ENCODE data around the gene PURA. TPM values are rescaled to one million over a fixed set of nuclear protein-coding genes. Genes with fewer than 3 reads are reported as not detected.

Gene PURA
- total and polyA plus RNA-seq, 2 experiments from 2014 or later: 10.7 to 30.6 TPM

- H3K4me3 ChIP-seq: no peak overlapping the region
- H3K27ac ChIP-seq: no peak overlapping the region
- H3K9ac ChIP-seq: no peak overlapping the region
- H3K9me2 ChIP-seq (ENCODE audit: insufficient read depth): no peaks in the 10 kb centered on the region
- 0 out of 2 replicates have a peak, but pooled peaks cover 19% of the 10 kb centered on the region for H4K20me1 ChIP-seq (ENCODE audit: insufficient read depth)
- H3K27me3 ChIP-seq (replicated peaks; ENCODE audit: insufficient read depth): no peaks in the 10 kb centered on the region
- H3K4me1 ChIP-seq (ENCODE audit: insufficient read depth): peaks cover 20% of the 10 kb centered on the region
- no peak overlapping the region for H3K4me2 ChIP-seq (ENCODE audit: unreplicated experiment)
- H3K36me3 ChIP-seq (ENCODE audit: low read depth): no peaks in the 10 kb centered on the region
- DNase-seq: no peak
- in situ Hi-C loops (cut with MboI): no loop called here
- 85 to 89% methylated on average over 4 of the region's 4 CpGs for WGBS, 2 experiments (ENCODE audit: low coverage in 1 of 2, low lambda C conversion rate in 2 of 2, missing lambda C conversion rate in 2 of 2)
- peaks cover 30% of the 10 kb centered on the region for H3F3A ChIP-seq (ENCODE audit: insufficient read depth)
- H3K79me2 ChIP-seq (ENCODE audit: insufficient read depth): peaks cover 84% of the 10 kb centered on the region
- H2AFZ ChIP-seq: no peak overlapping the region
- TF ChIP-seq EZH2 (IDR thresholded peaks at IDR 0.05; ENCODE audit: insufficient read depth, poor library complexity, severe bottlenecking) (no peak), EZH2phosphoT487 (IDR thresholded peaks at IDR 0.05; ENCODE audit: insufficient read depth, low read depth) (no peak)
- H3K9me3 ChIP-seq (ENCODE audit: low read depth): no peaks in the 10 kb centered on the region
These were observed 19.7 kb downstream of the PURA start for GRCh38 chr5:140133514-140134167.

- no peak overlapping the region for H3K9ac ChIP-seq
- H3K4me3 ChIP-seq: no peak overlapping the region
- H3K9me3 ChIP-seq (ENCODE audit: low read depth): no peaks in the 10 kb centered on the region
- H3F3A ChIP-seq (ENCODE audit: insufficient read depth): peaks cover 30% of the 10 kb centered on the region
- peaks cover 20% of the 10 kb centered on the region for H3K4me1 ChIP-seq (ENCODE audit: insufficient read depth)
- 0 out of 2 replicates have a peak, but pooled peaks cover 19% of the 10 kb centered on the region for H4K20me1 ChIP-seq (ENCODE audit: insufficient read depth)
- H3K36me3 ChIP-seq (ENCODE audit: low read depth): no peaks in the 10 kb centered on the region
- 99 to 100% methylated on average over 2 of the region's 2 CpGs for WGBS, 2 experiments (ENCODE audit: low coverage in 1 of 2, low lambda C conversion rate in 2 of 2, missing lambda C conversion rate in 2 of 2)
- no peaks in the 10 kb centered on the region for H3K27me3 ChIP-seq (replicated peaks; ENCODE audit: insufficient read depth)
- no peak overlapping the region for H3K4me2 ChIP-seq (ENCODE audit: unreplicated experiment)
- H3K79me2 ChIP-seq (ENCODE audit: insufficient read depth): peaks cover 84% of the 10 kb centered on the region
- H3K27ac ChIP-seq: no peak overlapping the region
- H2AFZ ChIP-seq: no peak overlapping the region
- TF ChIP-seq EZH2 (IDR thresholded peaks at IDR 0.05; ENCODE audit: insufficient read depth, poor library complexity, severe bottlenecking): no peak
- TF ChIP-seq EZH2phosphoT487 (IDR thresholded peaks at IDR 0.05; ENCODE audit: insufficient read depth, low read depth): no peak
- H3K9me2 ChIP-seq (ENCODE audit: insufficient read depth): no peaks in the 10 kb centered on the region
- no peak for DNase-seq
- in situ Hi-C loops (cut with MboI): no loop called here
These were observed 20.5 kb downstream of the PURA start for GRCh38 chr5:140134277-140134935.

GRCh38 chr5:140135127-140135526 lies 21.2 kb downstream of the PURA start:
- H3K4me3 ChIP-seq: no peak overlapping the region
- no peak overlapping the region for H3K9ac ChIP-seq
- H3K36me3 ChIP-seq (ENCODE audit: low read depth): no peaks in the 10 kb centered on the region
- no peak overlapping the region for H3K27ac ChIP-seq
- no peak for DNase-seq
- H3K27me3 ChIP-seq (replicated peaks; ENCODE audit: insufficient read depth): no peaks in the 10 kb centered on the region
- peaks cover 20% of the 10 kb centered on the region for H3K4me1 ChIP-seq (ENCODE audit: insufficient read depth)
- H3K9me2 ChIP-seq (ENCODE audit: insufficient read depth): no peaks in the 10 kb centered on the region
- peaks cover 30% of the 10 kb centered on the region for H3F3A ChIP-seq (ENCODE audit: insufficient read depth)
- in situ Hi-C loops (cut with MboI): no loop called here
- no peak overlapping the region for H3K4me2 ChIP-seq (ENCODE audit: unreplicated experiment)
- H2AFZ ChIP-seq: no peak overlapping the region
- H3K79me2 ChIP-seq (ENCODE audit: insufficient read depth): peaks cover 84% of the 10 kb centered on the region
- TF ChIP-seq EZH2phosphoT487 (IDR thresholded peaks at IDR 0.05; ENCODE audit: insufficient read depth, low read depth) (no peak), EZH2 (IDR thresholded peaks at IDR 0.05; ENCODE audit: insufficient read depth, poor library complexity, severe bottlenecking) (no peak)
- peaks cover 23% of the 10 kb centered on the region; the same call in 1 of the 2 replicates for H4K20me1 ChIP-seq (ENCODE audit: insufficient read depth)
- no peaks in the 10 kb centered on the region for H3K9me3 ChIP-seq (ENCODE audit: low read depth)

GRCh38 chr5:140136624-140137023 lies 22.7 kb downstream of the PURA start:
- Histone ChIP-seq H4K20me1 (ENCODE audit: insufficient read depth) (peaks cover 28% of the 10 kb centered on the region; the same call in 1 of the 2 replicates), H3K9ac (no peak overlapping the region), H3K36me3 (ENCODE audit: low read depth) (no peaks in the 10 kb centered on the region), H3K79me2 (ENCODE audit: insufficient read depth) (peaks cover 86% of the 10 kb centered on the region), H2AFZ (no peak overlapping the region), H3K9me3 (ENCODE audit: low read depth) (no peaks in the 10 kb centered on the region), H3K4me2 (ENCODE audit: unreplicated experiment) (no peak overlapping the region), H3K4me3 (no peak overlapping the region), H3F3A (ENCODE audit: insufficient read depth) (peaks cover 26% of the 10 kb centered on the region), H3K27ac (no peak overlapping the region), H3K9me2 (ENCODE audit: insufficient read depth) (no peaks in the 10 kb centered on the region), H3K4me1 (ENCODE audit: insufficient read depth) (peaks cover 30% of the 10 kb centered on the region), H3K27me3 (replicated peaks; ENCODE audit: insufficient read depth) (no peaks in the 10 kb centered on the region)
- 88 to 91% methylated on average over 1 of the region's 1 CpG for WGBS, 2 experiments (ENCODE audit: low coverage in 1 of 2, low lambda C conversion rate in 2 of 2, missing lambda C conversion rate in 2 of 2)
- DNase-seq: no peak
- in situ Hi-C loops (cut with MboI): no loop called here
- no peak for TF ChIP-seq EZH2 (IDR thresholded peaks at IDR 0.05; ENCODE audit: insufficient read depth, poor library complexity, severe bottlenecking)
- TF ChIP-seq EZH2phosphoT487 (IDR thresholded peaks at IDR 0.05; ENCODE audit: insufficient read depth, low read depth): no peak

All from GM23248 (cell line).